Islet of Langerhans (tissue), 1 donor: Measurements from ENCODE around the gene SH3GL3.

Experiments used
- FAIRE-seq: peaks from one replicate; lab custom pipeline; 2011; peaks lifted over from hg19 to GRCh38; lab: Jason Lieb, UNC

The SH3GL3 gene

GRCh38 chr15:83446904-83447709, at the start of gene SH3GL3:
TSS of gene SH3GL3 (plus strand) at chr15:83447341. CDS start at chr15:83447534, 193 bp downstream.
- no peak for FAIRE-seq

- FAIRE-seq, result no peak
Observed at GRCh38 chr15:83398626-83399025, 48.5 kb upstream of the SH3GL3 start.

- no peak for FAIRE-seq
Observed at GRCh38 chr15:83404121-83404520, 43.0 kb upstream of the SH3GL3 start.

GRCh38 chr15:83410532-83410931, 36.6 kb upstream of the SH3GL3 start:
- FAIRE-seq, result no peak

- no peak for FAIRE-seq
Observed at GRCh38 chr15:83413054-83413719, 34.0 kb upstream of the SH3GL3 start.

- FAIRE-seq, result no peak
Observed at GRCh38 chr15:83422081-83422480, 25.1 kb upstream of the SH3GL3 start.

- no peak for FAIRE-seq
Observed at GRCh38 chr15:83422541-83422940, 24.6 kb upstream of the SH3GL3 start.

GRCh38 chr15:83424101-83424500, 23.0 kb upstream of the SH3GL3 start:
- no peak for FAIRE-seq

GRCh38 chr15:83430441-83430840, 16.7 kb upstream of the SH3GL3 start:
- no peak for FAIRE-seq

GRCh38 chr15:83431521-83431920, 15.6 kb upstream of the SH3GL3 start:
- FAIRE-seq, result no peak

GRCh38 chr15:83435202-83435601, 11.9 kb upstream of the SH3GL3 start:
- no peak for FAIRE-seq

GRCh38 chr15:83435782-83436181, 11.4 kb upstream of the SH3GL3 start:
- FAIRE-seq, result no peak

- FAIRE-seq, result no peak
Observed at GRCh38 chr15:83436513-83437158, 10.5 kb upstream of the SH3GL3 start.

- no peak for FAIRE-seq
Observed at GRCh38 chr15:83443076-83443847, 3.9 kb upstream of the SH3GL3 start.

- FAIRE-seq, result no peak
Observed at GRCh38 chr15:83444936-83445335, 2.2 kb upstream of the SH3GL3 start.

GRCh38 chr15:83445643-83446042, 1.5 kb upstream of the SH3GL3 start:
- no peak for FAIRE-seq

- FAIRE-seq, result no peak
Observed at GRCh38 chr15:83446417-83446816, 724 bp upstream of the SH3GL3 start.

- FAIRE-seq, result no peak
Observed at GRCh38 chr15:83449250-83449671, 2.1 kb downstream of the SH3GL3 start.

- no peak for FAIRE-seq
Observed at GRCh38 chr15:83449937-83450506, 2.9 kb downstream of the SH3GL3 start.

GRCh38 chr15:83457149-83457548, 10.0 kb downstream of the SH3GL3 start:
- no peak for FAIRE-seq

GRCh38 chr15:83458381-83458780, 11.2 kb downstream of the SH3GL3 start:
- FAIRE-seq, result no peak

GRCh38 chr15:83462026-83462425, 14.9 kb downstream of the SH3GL3 start:
- FAIRE-seq, result no peak
